ENCODE measurements around the gene TAS2R40. TPM values are rescaled to one million over a fixed set of nuclear protein-coding genes. Genes with fewer than 3 reads are reported as not detected.

TAS2R40 gene
- total and polyA plus RNA-seq, 10 of the 15 experiments (the other 5 are each of a cell fraction or from before 2014, with no cell fraction given): not detected

DNA sequence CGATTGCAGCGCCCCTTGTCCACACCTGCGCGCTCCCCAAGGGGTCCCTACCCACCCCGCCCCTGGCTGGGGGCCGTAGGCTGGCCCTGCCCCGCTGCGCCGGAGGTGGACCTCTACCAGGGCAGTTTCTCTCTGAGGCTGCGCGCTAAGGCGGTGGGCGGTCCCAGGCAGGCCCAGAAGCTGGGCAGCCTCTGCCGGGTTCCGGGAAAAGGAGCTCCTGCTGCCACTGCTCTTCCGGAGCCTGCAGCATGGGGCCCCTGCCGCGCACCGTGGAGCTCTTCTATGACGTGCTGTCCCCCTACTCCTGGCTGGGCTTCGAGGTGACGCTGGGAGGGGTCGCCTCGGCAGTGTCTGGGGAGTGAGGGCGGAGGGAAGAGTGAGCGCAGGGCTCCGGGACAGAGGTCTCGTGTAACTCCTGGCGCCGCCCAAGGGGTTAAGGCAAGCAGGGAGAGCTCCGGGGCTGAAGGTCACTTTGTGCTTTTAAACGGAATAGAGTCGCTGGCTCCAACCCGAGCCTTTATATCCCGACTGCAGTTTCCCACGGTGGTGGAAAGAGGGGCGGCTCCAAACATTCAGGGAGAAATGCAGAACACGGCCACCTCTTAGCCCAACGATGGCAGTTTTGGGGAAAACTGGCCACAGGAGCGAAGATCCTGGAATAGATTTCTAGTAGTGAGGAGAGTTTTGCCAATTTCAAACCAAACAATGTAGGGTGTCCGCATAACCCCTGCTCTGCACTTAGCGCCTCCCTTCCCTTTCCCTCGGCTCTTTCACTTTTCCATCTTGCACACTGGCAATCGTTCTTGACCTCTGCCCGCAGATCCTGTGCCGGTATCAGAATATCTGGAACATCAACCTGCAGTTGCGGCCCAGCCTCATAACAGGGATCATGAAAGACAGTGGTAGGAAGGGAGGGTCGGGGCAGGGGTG lies 41.7 kb downstream of the TAS2R40 start, which contains the start of gene GSTK1 (continued):
- TF ChIP-seq, protein P1, sequence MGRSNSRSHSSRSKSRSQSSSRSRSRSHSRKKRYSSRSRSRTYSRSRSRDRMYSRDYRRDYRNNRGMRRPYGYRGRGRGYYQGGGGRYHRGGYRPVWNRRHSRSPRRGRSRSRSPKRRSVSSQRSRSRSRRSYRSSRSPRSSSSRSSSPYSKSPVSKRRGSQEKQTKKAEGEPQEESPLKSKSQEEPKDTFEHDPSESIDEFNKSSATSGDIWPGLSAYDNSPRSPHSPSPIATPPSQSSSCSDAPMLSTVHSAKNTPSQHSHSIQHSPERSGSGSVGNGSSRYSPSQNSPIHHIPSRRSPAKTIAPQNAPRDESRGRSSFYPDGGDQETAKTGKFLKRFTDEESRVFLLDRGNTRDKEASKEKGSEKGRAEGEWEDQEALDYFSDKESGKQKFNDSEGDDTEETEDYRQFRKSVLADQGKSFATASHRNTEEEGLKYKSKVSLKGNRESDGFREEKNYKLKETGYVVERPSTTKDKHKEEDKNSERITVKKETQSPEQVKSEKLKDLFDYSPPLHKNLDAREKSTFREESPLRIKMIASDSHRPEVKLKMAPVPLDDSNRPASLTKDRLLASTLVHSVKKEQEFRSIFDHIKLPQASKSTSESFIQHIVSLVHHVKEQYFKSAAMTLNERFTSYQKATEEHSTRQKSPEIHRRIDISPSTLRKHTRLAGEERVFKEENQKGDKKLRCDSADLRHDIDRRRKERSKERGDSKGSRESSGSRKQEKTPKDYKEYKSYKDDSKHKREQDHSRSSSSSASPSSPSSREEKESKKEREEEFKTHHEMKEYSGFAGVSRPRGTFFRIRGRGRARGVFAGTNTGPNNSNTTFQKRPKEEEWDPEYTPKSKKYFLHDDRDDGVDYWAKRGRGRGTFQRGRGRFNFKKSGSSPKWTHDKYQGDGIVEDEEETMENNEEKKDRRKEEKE (IDR thresholded peaks at IDR 0.05): no peak
- no peak; a peak in 1 of 4 replicates for TF ChIP-seq EP300 (IDR thresholded peaks at IDR 0.05; ENCODE audit: borderline replicate concordance in 1 of 2, control insufficient read depth in 1 of 2, low read depth in 2 of 2, low read length in 2 of 2)
- peak; percentile 51 for TF ChIP-seq NR2F1 (conservative IDR thresholded peaks at IDR 0.05)
- no peak for TF ChIP-seq RELA (IDR thresholded peaks at IDR 0.05; ENCODE audit: borderline replicate concordance, partially characterized antibody)
- TF ChIP-seq, protein P2, sequence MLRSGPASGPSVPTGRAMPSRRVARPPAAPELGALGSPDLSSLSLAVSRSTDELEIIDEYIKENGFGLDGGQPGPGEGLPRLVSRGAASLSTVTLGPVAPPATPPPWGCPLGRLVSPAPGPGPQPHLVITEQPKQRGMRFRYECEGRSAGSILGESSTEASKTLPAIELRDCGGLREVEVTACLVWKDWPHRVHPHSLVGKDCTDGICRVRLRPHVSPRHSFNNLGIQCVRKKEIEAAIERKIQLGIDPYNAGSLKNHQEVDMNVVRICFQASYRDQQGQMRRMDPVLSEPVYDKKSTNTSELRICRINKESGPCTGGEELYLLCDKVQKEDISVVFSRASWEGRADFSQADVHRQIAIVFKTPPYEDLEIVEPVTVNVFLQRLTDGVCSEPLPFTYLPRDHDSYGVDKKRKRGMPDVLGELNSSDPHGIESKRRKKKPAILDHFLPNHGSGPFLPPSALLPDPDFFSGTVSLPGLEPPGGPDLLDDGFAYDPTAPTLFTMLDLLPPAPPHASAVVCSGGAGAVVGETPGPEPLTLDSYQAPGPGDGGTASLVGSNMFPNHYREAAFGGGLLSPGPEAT (IDR thresholded peaks at IDR 0.05; ENCODE audit: low read depth): peak; percentile 48; the same call in 1 of the 2 replicates
- no peak for TF ChIP-seq MTA2 (IDR thresholded peaks at IDR 0.05; ENCODE audit: low read depth)
- TF ChIP-seq, protein P3, sequence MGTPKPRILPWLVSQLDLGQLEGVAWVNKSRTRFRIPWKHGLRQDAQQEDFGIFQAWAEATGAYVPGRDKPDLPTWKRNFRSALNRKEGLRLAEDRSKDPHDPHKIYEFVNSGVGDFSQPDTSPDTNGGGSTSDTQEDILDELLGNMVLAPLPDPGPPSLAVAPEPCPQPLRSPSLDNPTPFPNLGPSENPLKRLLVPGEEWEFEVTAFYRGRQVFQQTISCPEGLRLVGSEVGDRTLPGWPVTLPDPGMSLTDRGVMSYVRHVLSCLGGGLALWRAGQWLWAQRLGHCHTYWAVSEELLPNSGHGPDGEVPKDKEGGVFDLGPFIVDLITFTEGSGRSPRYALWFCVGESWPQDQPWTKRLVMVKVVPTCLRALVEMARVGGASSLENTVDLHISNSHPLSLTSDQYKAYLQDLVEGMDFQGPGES (IDR thresholded peaks at IDR 0.05): 0 out of 2 replicates have a peak, but pooled peaks have one; percentile 5
- peak; percentile 46 for TF ChIP-seq ATF7 (IDR thresholded peaks at IDR 0.05; ENCODE audit: low read depth)
- no peak for TF ChIP-seq PAX8 (IDR thresholded peaks at IDR 0.05)
- TF ChIP-seq, protein P4, sequence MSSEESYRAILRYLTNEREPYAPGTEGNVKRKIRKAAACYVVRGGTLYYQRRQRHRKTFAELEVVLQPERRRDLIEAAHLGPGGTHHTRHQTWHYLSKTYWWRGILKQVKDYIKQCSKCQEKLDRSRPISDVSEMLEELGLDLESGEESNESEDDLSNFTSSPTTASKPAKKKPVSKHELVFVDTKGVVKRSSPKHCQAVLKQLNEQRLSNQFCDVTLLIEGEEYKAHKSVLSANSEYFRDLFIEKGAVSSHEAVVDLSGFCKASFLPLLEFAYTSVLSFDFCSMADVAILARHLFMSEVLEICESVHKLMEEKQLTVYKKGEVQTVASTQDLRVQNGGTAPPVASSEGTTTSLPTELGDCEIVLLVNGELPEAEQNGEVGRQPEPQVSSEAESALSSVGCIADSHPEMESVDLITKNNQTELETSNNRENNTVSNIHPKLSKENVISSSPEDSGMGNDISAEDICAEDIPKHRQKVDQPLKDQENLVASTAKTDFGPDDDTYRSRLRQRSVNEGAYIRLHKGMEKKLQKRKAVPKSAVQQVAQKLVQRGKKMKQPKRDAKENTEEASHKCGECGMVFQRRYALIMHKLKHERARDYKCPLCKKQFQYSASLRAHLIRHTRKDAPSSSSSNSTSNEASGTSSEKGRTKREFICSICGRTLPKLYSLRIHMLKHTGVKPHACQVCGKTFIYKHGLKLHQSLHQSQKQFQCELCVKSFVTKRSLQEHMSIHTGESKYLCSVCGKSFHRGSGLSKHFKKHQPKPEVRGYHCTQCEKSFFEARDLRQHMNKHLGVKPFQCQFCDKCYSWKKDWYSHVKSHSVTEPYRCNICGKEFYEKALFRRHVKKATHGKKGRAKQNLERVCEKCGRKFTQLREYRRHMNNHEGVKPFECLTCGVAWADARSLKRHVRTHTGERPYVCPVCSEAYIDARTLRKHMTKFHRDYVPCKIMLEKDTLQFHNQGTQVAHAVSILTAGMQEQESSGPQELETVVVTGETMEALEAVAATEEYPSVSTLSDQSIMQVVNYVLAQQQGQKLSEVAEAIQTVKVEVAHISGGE (CRISPR knock-in tag; IDR thresholded peaks at IDR 0.05): no peak
- TF ChIP-seq BCL11A (IDR thresholded peaks at IDR 0.05; ENCODE audit: low read depth, low read length): no peak
- TF ChIP-seq KLF5 (IDR thresholded peaks at IDR 0.05; ENCODE audit: partially characterized antibody): no peak
- TF ChIP-seq SMAD5 (IDR thresholded peaks at IDR 0.05; ENCODE audit: low read depth): 0 out of 2 replicates have a peak, but pooled peaks have one; percentile 80
- TF ChIP-seq JUNB (IDR thresholded peaks at IDR 0.05): no peak
- no peak for TF ChIP-seq CHD4 (IDR thresholded peaks at IDR 0.05)
- TF ChIP-seq ZBED1 (IDR thresholded peaks at IDR 0.05; ENCODE audit: borderline replicate concordance): no peak
- TF ChIP-seq MXI1 (IDR thresholded peaks at IDR 0.05; ENCODE audit: low read depth, low read length): peak; percentile 85
- TF ChIP-seq, protein P5, sequence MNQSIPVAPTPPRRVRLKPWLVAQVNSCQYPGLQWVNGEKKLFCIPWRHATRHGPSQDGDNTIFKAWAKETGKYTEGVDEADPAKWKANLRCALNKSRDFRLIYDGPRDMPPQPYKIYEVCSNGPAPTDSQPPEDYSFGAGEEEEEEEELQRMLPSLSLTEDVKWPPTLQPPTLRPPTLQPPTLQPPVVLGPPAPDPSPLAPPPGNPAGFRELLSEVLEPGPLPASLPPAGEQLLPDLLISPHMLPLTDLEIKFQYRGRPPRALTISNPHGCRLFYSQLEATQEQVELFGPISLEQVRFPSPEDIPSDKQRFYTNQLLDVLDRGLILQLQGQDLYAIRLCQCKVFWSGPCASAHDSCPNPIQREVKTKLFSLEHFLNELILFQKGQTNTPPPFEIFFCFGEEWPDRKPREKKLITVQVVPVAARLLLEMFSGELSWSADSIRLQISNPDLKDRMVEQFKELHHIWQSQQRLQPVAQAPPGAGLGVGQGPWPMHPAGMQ (IDR thresholded peaks at IDR 0.05; ENCODE audit: borderline replicate concordance): no peak
